ENCODE results near the gene NUDT3.
A peak's percentile ranks its signal among the peaks of the same experiment; 100 is the strongest.
"Not testable (repeated sequence)": the region's sequence is repeated elsewhere in the genome, so short reads cannot be mapped to it uniquely, and the experiment has no call there.

NUDT3 gene

DNA sequence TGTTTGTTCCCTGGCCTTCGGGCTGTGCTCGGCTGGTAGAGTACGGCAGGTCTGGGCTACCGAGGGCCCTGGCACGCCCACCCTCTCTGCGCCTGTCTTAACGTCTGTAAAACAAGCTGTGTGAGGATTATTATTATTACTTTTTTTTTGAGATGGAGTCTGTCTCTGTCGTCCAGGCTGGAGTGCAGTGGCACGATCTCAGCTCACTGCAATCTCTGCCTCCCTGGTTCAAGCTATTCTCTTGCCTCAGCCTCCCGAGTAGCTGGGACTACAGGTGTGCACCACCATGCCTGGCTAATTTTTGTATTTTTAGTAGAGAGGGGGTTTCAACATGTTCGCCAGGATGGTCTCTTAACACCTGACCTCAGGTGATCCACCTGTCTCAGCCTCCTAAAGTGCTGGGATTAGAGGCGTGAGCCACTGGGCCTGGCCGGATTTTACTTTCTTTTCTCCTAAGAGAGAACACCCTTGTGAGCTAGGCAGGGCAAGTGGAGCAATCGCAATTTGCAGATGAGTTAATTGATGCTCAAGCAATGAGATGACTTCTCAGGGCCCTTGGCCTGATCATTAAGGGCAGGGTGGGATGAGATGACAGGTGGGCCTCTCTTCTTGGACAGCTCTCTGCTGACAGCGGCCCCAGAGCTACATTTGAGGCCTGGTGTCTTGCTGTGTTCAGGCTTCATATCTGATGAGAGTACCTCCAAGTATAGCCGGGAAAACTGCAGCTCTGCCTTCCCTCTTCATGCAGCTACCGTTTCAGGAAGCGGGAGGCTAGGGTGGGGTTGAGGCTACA, 142.8 kb downstream of the NUDT3 start:
- Histone ChIP-seq H3K4me3 (ENCODE audit: low read length in 2 of 2) (peak overlapping the region; percentile 71 to 94), H3K9ac (ENCODE audit: low read length in 2 of 2) (peak overlapping the region; percentile 58 to 84), H3K36me3 (ENCODE audit: control insufficient read depth in 2 of 2, insufficient read depth in 2 of 2, low read length in 2 of 2) (no peaks in the 10 kb centered on the region)

DNA sequence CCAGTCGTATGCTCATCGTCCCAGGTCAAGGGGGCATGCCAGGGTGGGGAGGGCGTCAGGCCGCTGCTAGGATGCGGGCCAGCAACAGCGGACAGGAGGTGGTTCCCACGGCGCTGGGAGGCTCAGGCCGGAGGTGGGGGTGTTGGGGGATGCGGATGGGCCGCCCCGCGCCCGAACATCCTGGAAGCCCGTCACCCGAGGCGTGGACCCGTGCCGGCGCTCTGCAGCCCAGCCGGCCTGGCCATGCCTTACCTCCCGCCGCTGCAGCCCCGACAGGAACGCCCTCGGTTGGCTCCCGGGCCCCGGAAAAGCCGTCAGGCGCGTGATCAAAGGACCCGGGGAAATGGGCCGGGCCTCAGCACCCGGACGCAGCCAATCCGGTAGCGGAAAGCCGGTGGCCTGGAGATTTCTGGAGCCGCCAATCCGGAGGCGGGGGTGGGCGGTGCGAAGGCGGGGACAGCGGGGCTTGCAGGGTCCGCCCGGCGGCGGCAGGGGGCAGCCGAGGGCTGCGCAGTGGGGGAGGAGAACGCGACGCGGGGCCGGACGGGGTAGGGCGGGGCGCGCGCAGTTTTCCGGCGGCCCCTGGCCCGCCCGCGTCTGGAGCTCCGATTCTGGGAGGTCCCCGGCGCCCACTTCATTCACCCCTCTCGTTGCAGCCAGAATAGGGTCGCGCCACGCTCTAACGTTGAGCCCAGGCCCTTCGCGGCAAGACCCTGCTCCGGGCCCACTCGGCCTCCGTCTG, 143.6 kb downstream of the NUDT3 start, which contains the start of gene SMIM29:
SMIM29 (minus strand) TSS at position 280 of the 742 bp plus-strand sequence. CDS start 1,215 bp downstream, outside the sequence.
- H3K27me3 ChIP-seq (ENCODE audit: control insufficient read depth in 1 of 2, insufficient read depth in 2 of 2, low read length in 2 of 2): no peaks in the 10 kb centered on the region
- H3K9ac ChIP-seq (ENCODE audit: low read length in 2 of 2): peak within 1 kb of the TSS; percentile 75 to 84
- no peaks in the 10 kb centered on the region for H3K9me3 ChIP-seq (ENCODE audit: control insufficient read depth in 2 of 2, low read length in 2 of 2)

More for the DNA sequence above, 142.8 kb downstream of the NUDT3 start:
- H3K4me1 ChIP-seq (ENCODE audit: control insufficient read depth, insufficient read depth, low read length): peaks cover 23% of the 10 kb centered on the region
- H3K27me3 ChIP-seq (ENCODE audit: control insufficient read depth in 1 of 2, insufficient read depth in 2 of 2, low read length in 2 of 2): no peaks in the 10 kb centered on the region
- H3K9me3 ChIP-seq (ENCODE audit: control insufficient read depth in 2 of 2, low read length in 2 of 2): no peaks in the 10 kb centered on the region
- H3K27ac ChIP-seq (ENCODE audit: low read length): peak overlapping the region; percentile 46

DNA sequence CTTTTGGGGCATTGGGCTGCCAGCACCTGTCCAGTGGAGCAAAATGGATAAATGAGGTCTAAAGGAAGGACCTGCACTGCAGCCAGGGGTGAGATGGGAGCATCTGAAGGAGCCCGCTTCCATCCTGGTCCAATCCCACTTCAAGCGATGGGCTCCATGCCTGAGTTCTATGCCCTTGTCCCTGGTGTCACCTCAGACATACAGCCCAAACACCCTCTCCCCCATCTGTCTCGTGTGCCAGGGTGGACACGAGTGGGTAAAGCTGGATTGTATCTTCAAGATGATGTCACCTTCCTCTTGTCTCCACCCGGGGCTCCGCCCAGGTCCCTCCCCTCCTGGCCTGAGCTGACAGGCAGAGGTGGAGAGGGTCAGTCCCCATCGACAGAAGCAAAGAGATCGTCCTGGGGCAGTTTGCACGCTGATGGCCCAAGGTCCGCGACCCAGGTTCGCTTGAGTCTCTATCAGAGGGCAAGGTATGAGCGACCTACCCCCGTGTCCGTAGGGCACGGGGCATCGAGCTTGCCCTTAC, 144.2 kb downstream of the NUDT3 start:
- Histone ChIP-seq H3K9ac (ENCODE audit: low read length in 2 of 2) (peak overlapping the region; percentile 75 to 81), H3K9me3 (ENCODE audit: control insufficient read depth in 2 of 2, low read length in 2 of 2) (no peaks in the 10 kb centered on the region), H3K4me1 (ENCODE audit: control insufficient read depth, insufficient read depth, low read length) (peaks cover 35% of the 10 kb centered on the region), H3K27ac (ENCODE audit: low read length) (peak overlapping the region; percentile 58), H3K36me3 (ENCODE audit: control insufficient read depth in 2 of 2, insufficient read depth in 2 of 2, low read length in 2 of 2) (no peaks in the 10 kb centered on the region), H3K27me3 (ENCODE audit: control insufficient read depth in 1 of 2, insufficient read depth in 2 of 2, low read length in 2 of 2) (no peaks in the 10 kb centered on the region), H3K4me3 (ENCODE audit: low read length in 2 of 2) (peak overlapping the region; percentile 92 to 94)

More for the DNA sequence above, 143.6 kb downstream of the NUDT3 start, which contains the start of gene SMIM29:
- H3K4me3 ChIP-seq (ENCODE audit: low read length in 2 of 2): peak within 1 kb of the TSS; percentile 92 to 94
- H3K27ac ChIP-seq (ENCODE audit: low read length): peak within 1 kb of the TSS; percentile 58
- H3K36me3 ChIP-seq (ENCODE audit: control insufficient read depth in 2 of 2, insufficient read depth in 2 of 2, low read length in 2 of 2): no peaks in the 10 kb centered on the region
- H3K4me1 ChIP-seq (ENCODE audit: control insufficient read depth, insufficient read depth, low read length): peaks cover 31% of the 10 kb centered on the region

DNA sequence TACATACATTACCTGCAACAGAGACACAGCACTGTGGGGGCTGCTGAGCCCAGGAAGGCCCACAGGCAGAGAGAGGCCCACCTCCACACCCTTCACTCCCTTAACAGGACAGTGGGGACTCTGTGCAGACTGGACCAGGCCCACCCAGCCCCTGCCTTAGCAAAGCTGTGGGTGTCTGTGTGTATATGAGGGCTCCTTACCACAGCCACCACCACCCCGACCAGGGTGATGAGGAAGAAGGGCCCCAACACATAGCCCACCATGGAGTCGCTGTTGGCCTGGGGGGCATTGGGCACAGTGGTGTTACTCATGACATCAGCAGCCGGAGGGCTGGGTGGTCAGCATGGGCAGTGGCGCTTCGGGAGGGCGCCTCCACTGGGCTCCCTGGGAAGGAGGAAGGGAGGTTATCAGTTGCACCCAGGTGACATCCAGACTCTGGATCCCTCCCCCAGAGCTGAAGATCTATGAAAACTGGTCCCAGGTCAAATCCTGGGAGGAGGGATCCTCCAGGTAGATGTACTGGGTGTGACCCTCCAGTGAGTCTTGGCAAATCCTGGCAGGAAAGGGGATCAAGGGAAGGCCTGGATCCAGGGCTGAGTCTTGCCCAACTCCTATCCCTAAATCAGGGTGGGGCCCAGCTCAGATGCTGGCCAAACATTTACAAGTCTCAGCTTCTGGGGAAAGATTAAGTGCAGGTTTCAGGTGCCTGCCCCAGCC, 144.8 kb downstream of the NUDT3 start:
- H3K36me3 ChIP-seq (ENCODE audit: control insufficient read depth in 2 of 2, insufficient read depth in 2 of 2, low read length in 2 of 2): no peaks in the 10 kb centered on the region
- H3K9me3 ChIP-seq (ENCODE audit: control insufficient read depth in 2 of 2, low read length in 2 of 2): no peaks in the 10 kb centered on the region
- peak overlapping the region; percentile 58 for H3K27ac ChIP-seq (ENCODE audit: low read length)
- peak overlapping the region in 1 of 2 donors; percentile 94 for H3K4me3 ChIP-seq (ENCODE audit: low read length in 2 of 2)
- H3K9ac ChIP-seq (ENCODE audit: low read length in 2 of 2): peak overlapping the region in 1 of 2 donors; percentile 75
- peaks cover 35% of the 10 kb centered on the region for H3K4me1 ChIP-seq (ENCODE audit: control insufficient read depth, insufficient read depth, low read length)
- H3K27me3 ChIP-seq (ENCODE audit: control insufficient read depth in 1 of 2, insufficient read depth in 2 of 2, low read length in 2 of 2): no peaks in the 10 kb centered on the region

DNA sequence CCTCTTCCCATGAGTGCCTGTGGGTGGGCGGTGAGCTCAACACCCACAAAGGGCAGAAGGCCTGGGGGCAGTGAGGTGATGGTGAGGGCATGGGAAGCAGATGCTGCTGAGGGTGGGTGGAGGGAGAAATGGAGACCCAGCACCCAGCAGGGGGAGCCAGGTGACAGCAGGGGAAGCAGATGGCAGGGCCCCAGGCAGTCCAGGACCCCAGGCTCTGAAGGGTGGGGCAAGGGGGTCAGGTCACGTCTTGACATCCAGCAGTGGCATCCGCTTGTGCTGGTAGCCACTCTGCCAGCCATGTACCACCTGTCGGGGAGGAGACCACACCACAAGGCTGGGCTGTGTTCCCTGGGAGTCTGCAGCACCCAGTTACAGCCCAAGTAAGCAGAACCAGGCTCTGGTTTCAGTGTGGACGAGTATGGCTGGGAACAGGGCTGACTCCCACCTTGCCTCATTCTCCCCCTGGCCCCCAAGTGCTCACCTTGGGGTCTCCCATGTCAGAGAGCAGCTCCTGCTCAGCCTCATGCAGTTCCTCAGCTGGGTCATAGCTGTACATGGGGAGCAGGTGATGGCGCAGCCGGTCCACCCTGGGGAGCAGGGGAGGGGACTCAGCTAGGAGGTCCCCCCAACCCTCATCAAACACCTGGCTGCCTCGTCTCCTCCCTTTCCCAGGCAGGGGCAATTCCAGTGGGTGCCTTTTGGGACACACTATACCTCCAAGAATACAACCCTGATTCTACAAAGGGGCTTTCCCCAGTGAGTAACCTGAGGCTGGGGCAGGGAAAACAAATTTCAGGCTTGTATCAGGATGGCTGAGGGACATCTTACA, 145.7 kb downstream of the NUDT3 start:
- Histone ChIP-seq H3K27ac (ENCODE audit: low read length) (no peak overlapping the region), H3K4me3 (ENCODE audit: low read length in 2 of 2) (no peak overlapping the region), H3K36me3 (ENCODE audit: control insufficient read depth in 2 of 2, insufficient read depth in 2 of 2, low read length in 2 of 2) (no peaks in the 10 kb centered on the region)

DNA sequence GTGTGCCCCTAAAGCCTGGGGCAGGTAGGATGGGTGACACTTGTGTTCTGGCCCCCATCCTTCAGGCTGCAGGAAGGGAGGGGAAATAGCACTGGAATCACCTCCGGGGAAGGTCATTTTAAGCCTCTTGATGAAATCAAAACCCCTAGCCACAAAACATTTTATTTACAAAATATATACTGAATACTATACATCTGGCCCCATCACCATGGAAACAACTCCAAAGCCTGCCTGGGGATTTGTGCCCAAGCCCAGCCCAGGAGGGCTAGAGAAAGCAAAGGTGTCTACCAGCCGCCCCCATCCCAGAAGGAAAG, 146.3 kb downstream of the NUDT3 start:
- Histone ChIP-seq H3K36me3 (ENCODE audit: control insufficient read depth in 2 of 2, insufficient read depth in 2 of 2, low read length in 2 of 2) (no peaks in the 10 kb centered on the region), H3K4me3 (ENCODE audit: low read length in 2 of 2) (no peak overlapping the region), H3K27me3 (ENCODE audit: control insufficient read depth in 1 of 2, insufficient read depth in 2 of 2, low read length in 2 of 2) (no peaks in the 10 kb centered on the region), H3K4me1 (ENCODE audit: control insufficient read depth, insufficient read depth, low read length) (peaks cover 35% of the 10 kb centered on the region), H3K9me3 (ENCODE audit: control insufficient read depth in 2 of 2, low read length in 2 of 2) (no peaks in the 10 kb centered on the region), H3K9ac (ENCODE audit: low read length in 2 of 2) (no peak overlapping the region), H3K27ac (ENCODE audit: low read length) (no peak overlapping the region)

More for the DNA sequence above, 145.7 kb downstream of the NUDT3 start:
- Histone ChIP-seq H3K27me3 (ENCODE audit: control insufficient read depth in 1 of 2, insufficient read depth in 2 of 2, low read length in 2 of 2) (no peaks in the 10 kb centered on the region), H3K9ac (ENCODE audit: low read length in 2 of 2) (no peak overlapping the region), H3K9me3 (ENCODE audit: control insufficient read depth in 2 of 2, low read length in 2 of 2) (no peaks in the 10 kb centered on the region), H3K4me1 (ENCODE audit: control insufficient read depth, insufficient read depth, low read length) (peaks cover 35% of the 10 kb centered on the region)

DNA sequence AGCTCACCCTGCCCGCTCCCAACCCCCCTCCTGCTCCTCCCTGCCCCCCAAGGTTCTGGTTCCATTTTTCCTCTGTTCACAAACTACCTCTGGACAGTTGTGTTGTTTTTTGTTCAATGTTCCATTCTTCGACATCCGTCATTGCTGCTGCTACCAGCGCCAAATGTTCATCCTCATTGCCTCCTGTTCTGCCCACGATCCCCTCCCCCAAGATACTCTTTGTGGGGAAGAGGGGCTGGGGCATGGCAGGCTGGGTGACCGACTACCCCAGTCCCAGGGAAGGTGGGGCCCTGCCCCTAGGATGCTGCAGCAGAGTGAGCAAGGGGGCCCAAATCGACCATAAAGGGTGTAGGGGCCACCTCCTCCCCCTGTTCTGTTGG, 146.7 kb downstream of the NUDT3 start:
- peaks cover 35% of the 10 kb centered on the region for H3K4me1 ChIP-seq (ENCODE audit: control insufficient read depth, insufficient read depth, low read length)
- not testable (repeated sequence) for H3K36me3 ChIP-seq (ENCODE audit: control insufficient read depth in 2 of 2, insufficient read depth in 2 of 2, low read length in 2 of 2); H3K9me3 ChIP-seq (ENCODE audit: control insufficient read depth in 2 of 2, low read length in 2 of 2); H3K27ac ChIP-seq (ENCODE audit: low read length); H3K4me3 ChIP-seq (ENCODE audit: low read length in 2 of 2); H3K9ac ChIP-seq (ENCODE audit: low read length in 2 of 2); H3K27me3 ChIP-seq (ENCODE audit: control insufficient read depth in 1 of 2, insufficient read depth in 2 of 2, low read length in 2 of 2)

DNA sequence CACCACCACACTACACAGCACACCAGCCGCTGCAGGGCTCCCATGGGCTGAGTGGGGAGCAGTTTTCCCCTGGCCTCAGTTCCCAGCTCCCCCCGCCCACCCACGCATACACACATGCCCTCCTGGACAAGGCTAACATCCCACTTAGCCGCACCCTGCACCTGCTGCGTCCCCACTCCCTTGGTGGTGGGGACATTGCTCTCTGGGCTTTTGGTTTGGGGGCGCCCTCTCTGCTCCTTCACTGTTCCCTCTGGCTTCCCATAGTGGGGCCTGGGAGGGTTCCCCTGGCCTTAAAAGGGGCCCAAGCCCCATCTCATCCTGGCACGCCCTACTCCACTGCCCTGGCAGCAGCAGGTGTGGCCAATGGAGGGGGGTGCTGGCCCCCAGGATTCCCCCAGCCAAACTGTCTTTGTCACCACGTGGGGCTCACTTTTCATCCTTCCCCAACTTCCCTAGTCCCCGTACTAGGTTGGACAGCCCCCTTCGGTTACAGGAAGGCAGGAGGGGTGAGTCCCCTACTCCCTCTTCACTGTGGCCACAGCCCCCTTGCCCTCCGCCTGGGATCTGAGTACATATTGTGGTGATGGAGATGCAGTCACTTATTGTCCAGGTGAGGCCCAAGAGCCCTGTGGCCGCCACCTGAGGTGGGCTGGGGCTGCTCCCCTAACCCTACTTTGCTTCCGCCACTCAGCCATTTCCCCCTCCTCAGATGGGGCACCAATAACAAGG, 147.3 kb downstream of the NUDT3 start:
- H3K27me3 ChIP-seq (ENCODE audit: control insufficient read depth in 1 of 2, insufficient read depth in 2 of 2, low read length in 2 of 2); H3K9ac ChIP-seq (ENCODE audit: low read length in 2 of 2); H3K4me3 ChIP-seq (ENCODE audit: low read length in 2 of 2); H3K36me3 ChIP-seq (ENCODE audit: control insufficient read depth in 2 of 2, insufficient read depth in 2 of 2, low read length in 2 of 2); H3K27ac ChIP-seq (ENCODE audit: low read length); H3K9me3 ChIP-seq (ENCODE audit: control insufficient read depth in 2 of 2, low read length in 2 of 2): not testable (repeated sequence)
- peaks cover 35% of the 10 kb centered on the region for H3K4me1 ChIP-seq (ENCODE audit: control insufficient read depth, insufficient read depth, low read length)

DNA sequence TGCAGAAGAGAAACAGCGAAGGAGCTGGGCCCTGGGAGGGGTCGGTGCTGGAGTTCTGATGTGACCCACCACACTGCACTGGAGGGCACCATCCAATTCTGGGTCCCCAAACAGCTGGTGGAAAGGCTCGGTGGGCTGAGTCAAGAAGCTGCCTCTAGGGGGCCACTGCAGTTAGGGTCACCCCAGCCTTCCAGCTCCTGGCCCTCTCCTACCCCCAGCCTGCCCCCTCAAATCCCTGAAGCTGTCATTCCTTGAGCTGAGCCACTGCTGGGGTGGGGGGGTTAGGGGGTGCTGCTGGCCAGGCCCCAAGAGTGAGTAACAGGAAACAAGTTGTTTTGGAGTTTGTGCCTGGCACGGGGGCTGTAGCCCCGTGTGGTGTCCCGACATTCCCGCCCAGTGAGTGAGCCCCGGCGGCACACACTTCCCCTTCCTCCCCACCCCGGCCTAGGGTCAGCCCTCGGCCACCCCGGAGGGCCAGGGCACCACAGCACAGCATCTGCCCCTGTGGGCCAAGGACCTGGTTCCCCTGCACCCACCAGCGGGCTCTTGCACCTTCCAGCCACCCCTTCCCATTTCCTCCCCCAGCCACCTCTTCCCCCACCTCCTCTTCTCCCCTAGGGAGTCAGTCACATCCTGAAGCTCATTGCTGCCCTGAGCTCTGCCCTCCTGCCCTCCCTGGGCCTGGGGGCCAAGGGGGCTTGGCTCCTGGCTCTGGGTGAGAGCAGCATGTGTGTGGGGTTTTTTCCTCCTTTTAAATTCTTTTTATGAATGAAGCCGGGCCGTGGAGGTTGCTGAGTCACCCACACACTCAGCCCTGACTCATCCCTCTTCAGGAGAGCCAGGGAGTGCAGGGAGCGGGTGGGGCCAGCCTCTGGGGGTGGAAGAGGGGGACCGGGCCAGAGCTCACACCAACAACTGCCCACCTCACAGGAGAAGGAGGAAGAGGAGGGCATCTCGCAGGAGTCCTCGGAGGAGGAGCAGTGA, 148.3 kb downstream of the NUDT3 start:
- Histone ChIP-seq H3K4me3 (ENCODE audit: low read length in 2 of 2) (peak overlapping the region in 1 of 2 donors; percentile 15), H3K36me3 (ENCODE audit: control insufficient read depth in 2 of 2, insufficient read depth in 2 of 2, low read length in 2 of 2) (no peaks in the 10 kb centered on the region), H3K27me3 (ENCODE audit: control insufficient read depth in 1 of 2, insufficient read depth in 2 of 2, low read length in 2 of 2) (no peaks in the 10 kb centered on the region), H3K9ac (ENCODE audit: low read length in 2 of 2) (peak overlapping the region in 1 of 2 donors; percentile 4), H3K4me1 (ENCODE audit: control insufficient read depth, insufficient read depth, low read length) (peaks cover 28% of the 10 kb centered on the region), H3K9me3 (ENCODE audit: control insufficient read depth in 2 of 2, low read length in 2 of 2) (no peaks in the 10 kb centered on the region), H3K27ac (ENCODE audit: low read length) (no peak overlapping the region)

All from stomach smooth muscle (tissue), 2 donors.